Activated CD4-positive, alpha-beta T cell treated with anti-CD3 and anti-CD28 coated beads, Interleukin-2, amount 10 ng/mL, durations not matched to agents 24 days and 14 days (primary cell): ENCODE data around the gene PGA5. TPM values are rescaled to one million over a fixed set of nuclear protein-coding genes. Genes with fewer than 3 reads are reported as not detected.

ENCODE experiments used
- total RNA-seq: library from RNA; stranded (reverse); gene quantifications from 2 replicates; pipeline ENCODE4 v1.2.3, GENCODE V29; 2022

Gene PGA5
- total RNA-seq, 1 donor from 2014 or later: not detected

Other genes starting within 250 kb of the PGA5 start
- gene CD5, start 138.7 kb upstream of the PGA5 start, total RNA-seq: 368 and 385 TPM in 2 replicates
- gene VPS37C, start 79.7 kb upstream of the PGA5 start, total RNA-seq: 13.3 and 13.7 TPM in 2 replicates
- gene PGA3, start 37.7 kb upstream of the PGA5 start, total RNA-seq: not detected in 2 replicates
- gene PGA4, start 18.8 kb upstream of the PGA5 start, total RNA-seq: not detected in 2 replicates
- gene VWCE, start 54.1 kb downstream of the PGA5 start, total RNA-seq: 10.6 and 12.4 TPM in 2 replicates
- gene DDB1, start 91.9 kb downstream of the PGA5 start, total RNA-seq: 265 and 268 TPM in 2 replicates
- 81.7 and 84.7 TPM in 2 replicates for gene TKFC, start 92.1 kb downstream of the PGA5 start, total RNA-seq
- gene CYB561A3, start 120.7 kb downstream of the PGA5 start, total RNA-seq: 34.9 and 35.1 TPM in 2 replicates
- gene TMEM138, start 121.2 kb downstream of the PGA5 start, total RNA-seq: 65.2 and 69.9 TPM in 2 replicates
- gene TMEM216, start 151.4 kb downstream of the PGA5 start, total RNA-seq: 17.0 and 18.3 TPM in 2 replicates
- gene CPSF7, start 188.8 kb downstream of the PGA5 start, total RNA-seq: 140 and 143 TPM in 2 replicates
- gene SDHAF2, start 188.9 kb downstream of the PGA5 start, total RNA-seq: 46.0 and 46.1 TPM in 2 replicates